Loucy (cell line): ENCODE measurements around the gene ARHGAP10.

ENCODE experiments used
- CTCF ChIP-seq: fragments of 200-600 bp; sonication (generic); conservative IDR thresholded peaks from 2 replicates; pipeline ENCODE4 v1.5.1; 2014; ENCODE audit warnings: mild to moderate bottlenecking, antibody characterized with exemption, low read length
- EZH2phosphoT487 ChIP-seq: fragments of 200-600 bp; IDR thresholded peaks from 2 replicates; pipeline ENCODE4 v1.6.1; 2018; ENCODE audit warnings: antibody characterized with exemption, mild to moderate bottlenecking, moderate library complexity, borderline replicate concordance

- TF ChIP-seq CTCF (no peak), EZH2phosphoT487 (no peak)
Observed at GRCh38 chr4:147828331-147828905, 96.5 kb downstream of the ARHGAP10 start.
